T-cell (primary cell): ENCODE measurements around the gene ZDHHC14. TPM values are rescaled to one million over a fixed set of nuclear protein-coding genes. Genes with fewer than 3 reads are reported as not detected.

Experiments
- ATAC-seq, 4 experiments: fragments of 200-7000 bp in 3 of 4; fragments of 150-1000 bp in 1 of 4; cut with Tn5 transposase; replicated peaks in 1 of 4; 1 replicate in 3 of 4; 2 replicates in 1 of 4; pipeline ENCODE4 v1.10.0; 2021; ENCODE audit warnings: moderate library complexity in 3 of 4, mild to moderate bottlenecking in 2 of 4, moderate number of reproducible peaks in 1 of 4
- CTCF ChIA-PET, 2 donors: fragments of 300-600 bp; sonication (Branson Sonifier 250); formaldehyde crosslinking; loops; one replicate each; lab custom pipeline; 2022; ENCODE audit warnings: antibody characterized with exemption in 2 of 2; lab: Charles Lee
- POLR2A ChIA-PET, 2 donors: fragments of 300-600 bp; sonication (Branson Sonifier 250); formaldehyde crosslinking; loops; one replicate each; lab custom pipeline; 2022; ENCODE audit warnings: antibody characterized with exemption in 2 of 2; lab: Charles Lee
- DNase-seq, 35 experiments: peaks; one replicate each; pipeline versions ENCODE4 v3.0.0 to v3.0.0-alpha.2; 2013 to 2023
- H3K27ac ChIP-seq: one replicate; pipeline ENCODE4 v1.5.1; 2013; ENCODE audit warnings: low read length
- H3K27me3 ChIP-seq, 2 experiments: replicated peaks in 1 of 2; 1 replicate in 1 of 2; 2 replicates in 1 of 2; pipeline versions ENCODE4 v1.6.1 to v1.7.0; 2013; ENCODE audit warnings: low read length in 1 of 2, mixed read lengths in 1 of 2; ENCODE audit not compliant: control insufficient read depth in 2 of 2, insufficient read depth in 2 of 2; ENCODE audit errors: extremely low read depth in 1 of 2
- H3K36me3 ChIP-seq, 2 donors: 1 replicate in 1 of 2; 2 replicates in 1 of 2; pipeline versions ENCODE4 v1.6.1 to v1.7.0; 2013; ENCODE audit warnings: low read length in 1 of 2; ENCODE audit not compliant: control insufficient read depth in 2 of 2, insufficient read depth in 1 of 2; ENCODE audit errors: extremely low read depth in 1 of 2
- H3K4me1 ChIP-seq, 2 experiments: 1 replicate in 1 of 2; 2 replicates in 1 of 2; pipeline versions ENCODE4 v1.6.1 to v1.7.0; 2013; ENCODE audit warnings: low read length in 2 of 2, mixed read lengths in 1 of 2; ENCODE audit not compliant: insufficient read depth in 2 of 2, control insufficient read depth in 1 of 2; ENCODE audit errors: extremely low read depth in 1 of 2
- H3K4me3 ChIP-seq, 2 donors: 1 replicate in 1 of 2; 2 replicates in 1 of 2; pipeline versions ENCODE4 v1.5.1 to v1.7.0; 2013; ENCODE audit warnings: mild to moderate bottlenecking in 2 of 2, low read length in 1 of 2, moderate library complexity in 1 of 2; ENCODE audit not compliant: control insufficient read depth in 1 of 2; ENCODE audit errors: extremely low read depth in 1 of 2
- H3K9me3 ChIP-seq: 2 replicates; pipeline ENCODE4 v1.7.0; 2013
- H3K27ac Mint-ChIP-seq, 2 donors: one replicate each; pipeline ENCODE4 v1.8.0; 2020 to 2021; ENCODE audit warnings: mild to moderate bottlenecking in 2 of 2, mixed read lengths in 2 of 2
- H3K27me3 Mint-ChIP-seq, 2 donors: one replicate each; pipeline ENCODE4 v1.8.0; 2021 to 2022; ENCODE audit warnings: mixed read lengths in 2 of 2
- H3K36me3 Mint-ChIP-seq: one replicate; pipeline ENCODE4 v1.8.0; 2021; ENCODE audit warnings: mixed read lengths
- H3K4me1 Mint-ChIP-seq, 3 donors: one replicate each; pipeline ENCODE4 v1.8.0; 2020 to 2022; ENCODE audit warnings: mixed read lengths in 3 of 3, mild to moderate bottlenecking in 1 of 3
- H3K4me3 Mint-ChIP-seq, 3 donors: one replicate each; pipeline ENCODE4 v1.8.0; 2020 to 2022; ENCODE audit warnings: mild to moderate bottlenecking in 3 of 3, mixed read lengths in 3 of 3, moderate library complexity in 3 of 3
- H3K9me3 Mint-ChIP-seq, 3 donors: one replicate each; pipeline ENCODE4 v1.8.0; 2020 to 2022; ENCODE audit warnings: mixed read lengths in 3 of 3
- WGBS: methylation state at CpG from one replicate; pipeline ENCODE4 v1.1.5; 2013; ENCODE audit warnings: missing lambda C conversion rate; ENCODE audit not compliant: insufficient coverage; 5-methylcytosine and 5-hydroxymethylcytosine counted together
- total RNA-seq, 35 experiments: library from RNA in 6 of 35; stranded (reverse) in 6 of 35; fragments of 120-200 nt in 1 of 35; gene quantifications; one replicate each; pipeline versions ENCODE4 v1.2.1 to v1.2.4 and lab custom pipeline; 2013 to 2026

Gene ZDHHC14
- total RNA-seq, 5 donors from 2014 or later (not counting 1 experiment from before 2014, with no cell fraction given) = 2.1 to 3.7 (median 2.6) TPM

GRCh38 chr6:157524735-157525134 is 143.7 kb downstream of the ZDHHC14 start:
- H3K27ac ChIP-seq = no peak overlapping the region
- no peak overlapping the region for H3K4me3 ChIP-seq
- Mint-ChIP-seq H3K9me3 (no peaks in the 10 kb centered on the region), H3K4me3 (no peak overlapping the region), H3K4me1 (peaks cover 16 to 26% (median 22%) of the 10 kb centered on the region in 3 donors), H3K36me3 (no peaks in the 10 kb centered on the region), H3K27me3 (no peaks in the 10 kb centered on the region), H3K27ac (no peak overlapping the region)
- H3K4me1 ChIP-seq = peaks cover 10 to 14% of the 10 kb centered on the region in 2 experiments
- no peaks in the 10 kb centered on the region for H3K27me3 ChIP-seq
- no peaks in the 10 kb centered on the region for H3K9me3 ChIP-seq
- POLR2A ChIA-PET = no interaction called here
- no peaks in the 10 kb centered on the region for H3K36me3 ChIP-seq
- ATAC-seq = no peak
- no peak for DNase-seq
- WGBS = no CpG with 5 or more reads among the region's 2 CpGs
- CTCF ChIA-PET = no interaction called here

- H3K36me3 Mint-ChIP-seq = no peaks in the 10 kb centered on the region
- ChIA-PET CTCF (no interaction called here), POLR2A (no interaction called here)
- no peaks in the 10 kb centered on the region for H3K9me3 Mint-ChIP-seq
- no peak overlapping the region for H3K4me3 Mint-ChIP-seq
- no peak overlapping the region for H3K27ac ChIP-seq
- no peaks in the 10 kb centered on the region for H3K9me3 ChIP-seq
- H3K27ac Mint-ChIP-seq = no peak overlapping the region
- H3K4me3 ChIP-seq = no peak overlapping the region
- DNase-seq (no peak), ATAC-seq (no peak)
- no peaks in the 10 kb centered on the region for H3K27me3 Mint-ChIP-seq
- H3K36me3 ChIP-seq = no peaks in the 10 kb centered on the region
- peaks cover 16 to 26% (median 22%) of the 10 kb centered on the region in 3 donors for H3K4me1 Mint-ChIP-seq
- no peaks in the 10 kb centered on the region for H3K27me3 ChIP-seq
- WGBS = 86% methylated on average over 7 of the region's 7 CpGs
- peaks cover 10 to 14% of the 10 kb centered on the region in 2 experiments for H3K4me1 ChIP-seq
Observed at GRCh38 chr6:157525292-157525889, 144.4 kb downstream of the ZDHHC14 start.

DNA sequence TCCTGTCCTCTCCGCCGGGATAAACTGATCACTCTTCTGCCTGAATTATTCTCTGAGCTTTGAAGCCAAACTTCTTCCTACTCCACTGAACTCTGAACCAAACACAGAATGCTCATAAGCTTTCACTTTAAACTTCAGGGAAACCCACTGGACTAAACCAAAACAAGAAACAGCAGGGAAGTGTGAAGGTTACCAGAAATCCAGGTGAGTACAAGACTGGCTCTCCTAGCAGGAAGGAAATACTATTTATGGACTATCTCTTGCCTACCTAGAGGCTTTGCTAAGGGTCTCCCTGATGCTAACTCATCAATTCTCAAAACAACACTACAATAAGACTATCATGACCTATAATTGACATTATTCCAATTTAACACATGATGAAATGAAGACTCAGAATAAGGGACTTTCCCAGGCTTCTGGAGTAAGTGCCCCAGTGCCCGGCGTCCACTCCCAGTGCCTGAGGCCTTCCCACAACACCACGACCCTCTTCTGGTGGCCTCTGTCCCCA is 145.0 kb downstream of the ZDHHC14 start:
- WGBS = 100% methylated on average over 2 of the region's 5 CpGs
- CTCF ChIA-PET = no interaction called here
- no peaks in the 10 kb centered on the region for H3K27me3 Mint-ChIP-seq
- H3K27ac Mint-ChIP-seq = no peak overlapping the region
- peaks cover 16 to 26% (median 22%) of the 10 kb centered on the region in 3 donors for H3K4me1 Mint-ChIP-seq
- DNase-seq (no peak), ATAC-seq (no peak)
- H3K27me3 ChIP-seq = no peaks in the 10 kb centered on the region
- no peak overlapping the region for H3K4me3 ChIP-seq
- H3K4me1 ChIP-seq = peaks cover 10 to 14% of the 10 kb centered on the region in 2 experiments
- H3K9me3 ChIP-seq = no peaks in the 10 kb centered on the region
- no peak overlapping the region for H3K4me3 Mint-ChIP-seq
- no peaks in the 10 kb centered on the region for H3K36me3 Mint-ChIP-seq
- no peaks in the 10 kb centered on the region for H3K9me3 Mint-ChIP-seq
- no peak overlapping the region for H3K27ac ChIP-seq
- POLR2A ChIA-PET = no interaction called here
- no peaks in the 10 kb centered on the region for H3K36me3 ChIP-seq

- peak in 1 of 35 experiments; percentile 33 for DNase-seq
- POLR2A ChIA-PET = interaction anchor here in 1 of 2 donors (0.6 kb wide), 1 partner anchor 310 kb away, joined by 3 read pairs; no protein-coding TSS in a partner anchor
Observed at GRCh38 chr6:157527471-157527907, 146.5 kb downstream of the ZDHHC14 start.

GRCh38 chr6:157528931-157529653 is 148.1 kb downstream of the ZDHHC14 start:
- peaks cover 10 to 21% of the 10 kb centered on the region in 2 experiments for H3K4me1 ChIP-seq
- H3K27ac Mint-ChIP-seq = no peak overlapping the region
- CTCF ChIA-PET = interaction anchor here in 1 of 2 donors (0.7 kb wide), 1 partner anchor 624 kb away, joined by 3 read pairs; no protein-coding TSS in a partner anchor
- H3K4me3 ChIP-seq = no peak overlapping the region
- H3K9me3 ChIP-seq = no peaks in the 10 kb centered on the region
- WGBS = 100% methylated on average over 3 of the region's 5 CpGs
- H3K9me3 Mint-ChIP-seq = no peaks in the 10 kb centered on the region
- no peaks in the 10 kb centered on the region for H3K27me3 Mint-ChIP-seq
- H3K27ac ChIP-seq = no peak overlapping the region
- peaks cover 20 to 26% (median 26%) of the 10 kb centered on the region in 3 donors for H3K4me1 Mint-ChIP-seq
- no peaks in the 10 kb centered on the region for H3K36me3 ChIP-seq
- no peaks in the 10 kb centered on the region for H3K27me3 ChIP-seq
- no peaks in the 10 kb centered on the region for H3K36me3 Mint-ChIP-seq
- H3K4me3 Mint-ChIP-seq = no peak overlapping the region
- ATAC-seq = no peak
- POLR2A ChIA-PET = no interaction called here
- no peak for DNase-seq

More at GRCh38 chr6:157527471-157527907, 146.5 kb downstream of the ZDHHC14 start:
- peak overlapping the region; percentile 32 to 68 for H3K27ac Mint-ChIP-seq
- H3K36me3 Mint-ChIP-seq = no peaks in the 10 kb centered on the region
- no peak overlapping the region for H3K4me3 Mint-ChIP-seq
- peaks cover 16 to 26% (median 20%) of the 10 kb centered on the region in 3 donors for H3K4me1 Mint-ChIP-seq
- Histone ChIP-seq H3K4me1 (peaks cover 10 to 14% of the 10 kb centered on the region in 2 experiments), H3K4me3 (no peak overlapping the region), H3K27me3 (no peaks in the 10 kb centered on the region), H3K9me3 (no peaks in the 10 kb centered on the region), H3K36me3 (no peaks in the 10 kb centered on the region), H3K27ac (peak overlapping the region; percentile 6)
- peak in 3 of 4 experiments; percentile 69 to 73 (median 73) for ATAC-seq
- H3K9me3 Mint-ChIP-seq = no peaks in the 10 kb centered on the region
- WGBS = 19% methylated on average over 3 of the region's 4 CpGs
- H3K27me3 Mint-ChIP-seq = no peaks in the 10 kb centered on the region
- CTCF ChIA-PET = no interaction called here

DNA sequence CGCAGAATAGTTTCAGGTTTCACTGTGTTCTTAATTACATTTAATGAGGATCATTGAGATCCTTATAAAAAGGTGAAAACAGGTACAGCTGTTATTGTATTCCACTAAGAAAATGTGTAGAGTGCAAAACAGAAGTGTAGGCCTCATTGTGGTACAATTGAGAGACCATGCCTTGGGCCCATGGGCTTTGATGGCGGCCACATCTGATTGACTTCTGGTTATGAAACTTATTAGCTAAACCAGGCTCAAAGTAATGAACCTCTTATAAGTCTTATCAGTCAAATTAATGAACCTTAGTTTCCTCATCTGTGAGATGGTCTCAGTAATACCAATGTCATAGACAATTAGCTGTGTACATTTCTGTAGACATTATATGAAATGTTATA is 148.7 kb downstream of the ZDHHC14 start:
- Histone ChIP-seq H3K36me3 (no peaks in the 10 kb centered on the region), H3K27me3 (no peaks in the 10 kb centered on the region), H3K9me3 (no peaks in the 10 kb centered on the region), H3K4me3 (no peak overlapping the region), H3K27ac (no peak overlapping the region), H3K4me1 (peaks cover 10 to 26% of the 10 kb centered on the region in 2 experiments)
- ATAC-seq (no peak), DNase-seq (no peak)
- WGBS = no CpG with 5 or more reads among the region's 2 CpGs
- Mint-ChIP-seq H3K27me3 (no peaks in the 10 kb centered on the region), H3K4me3 (no peak overlapping the region), H3K4me1 (peaks cover 20 to 28% (median 26%) of the 10 kb centered on the region in 3 donors), H3K27ac (no peak overlapping the region), H3K9me3 (no peaks in the 10 kb centered on the region), H3K36me3 (no peaks in the 10 kb centered on the region)
- ChIA-PET POLR2A (no interaction called here), CTCF (interaction anchor here in 1 of 2 donors (0.7 kb wide), 1 partner anchor 624 kb away, joined by 3 read pairs; no protein-coding TSS in a partner anchor)
